K562 (cell line): ENCODE data around the gene NR0B1. TPM values are rescaled to one million over a fixed set of nuclear protein-coding genes. Genes with fewer than 3 reads are reported as not detected.

ENCODE experiments used
- ASH1L ChIP-seq: fragments of 450-650 bp; IDR thresholded peaks from 2 replicates; pipeline ENCODE4 v1.6.1; 2018; ENCODE audit warnings: borderline replicate concordance, mild to moderate bottlenecking, low read depth; ENCODE audit not compliant: partially characterized antibody
- BDP1 ChIP-seq: IDR thresholded peaks from 3 replicates; pipeline ENCODE4 v1.6.1; 2011; ENCODE audit not compliant: insufficient read length, insufficient read depth
- E2F8 ChIP-seq: fragments of 450-650 bp; IDR thresholded peaks from 2 replicates; pipeline ENCODE4 v1.7.1; 2018; ENCODE audit warnings: mild to moderate bottlenecking, low read depth; ENCODE audit not compliant: partially characterized antibody
- FOXK1 ChIP-seq: sonication (generic); formaldehyde crosslinking; IDR thresholded peaks from 2 replicates; pipeline ENCODE4 v1.8.0; 2022; ENCODE audit warnings: missing genetic modification reagents, mild to moderate bottlenecking, borderline replicate concordance
- GABPA ChIP-seq: fragments of 200-800 bp; sonication (Bioruptor generic); conservative IDR thresholded peaks from 2 replicates; pipeline ENCODE4 v1.6.1; 2016; ENCODE audit warnings: low read depth, missing genetic modification characterization, missing compliant biosample characterization
- LEF1 ChIP-seq: fragments of 450-650 bp; IDR thresholded peaks from 2 replicates; pipeline ENCODE4 v1.6.1; 2016; ENCODE audit warnings: mild to moderate bottlenecking
- MAFF ChIP-seq: IDR thresholded peaks from 2 replicates; pipeline ENCODE4 v1.6.1; 2012; ENCODE audit warnings: low read length, improper control_type of control experiment
- MEF2D ChIP-seq: conservative IDR thresholded peaks from 2 replicates; pipeline ENCODE4 v1.6.1; 2016; ENCODE audit warnings: low read depth, missing genetic modification characterization, missing compliant biosample characterization
- RB1 ChIP-seq: fragments of 450-650 bp; IDR thresholded peaks from 2 replicates; pipeline ENCODE4 v1.6.1; 2017; ENCODE audit warnings: low read depth, mild to moderate bottlenecking
- SMARCA4 ChIP-seq: fragments of 450-650 bp; IDR thresholded peaks from 2 replicates; pipeline ENCODE4 v1.6.1; 2016
- SREBF2 ChIP-seq: sonication (generic); formaldehyde crosslinking; IDR thresholded peaks from 2 replicates; pipeline ENCODE4 v1.4.0; 2020; ENCODE audit warnings: mild to moderate bottlenecking, missing genetic modification reagents
- TAF7 ChIP-seq: fragments of 450-650 bp; IDR thresholded peaks from 2 replicates; pipeline ENCODE4 v1.6.1; 2016; ENCODE audit warnings: missing genetic modification characterization, missing compliant biosample characterization
- TSHZ1 ChIP-seq: fragments of 250-450 bp; sonication (Bioruptor Pico); IDR thresholded peaks from 2 replicates; pipeline ENCODE4 v1.4.0; 2020; ENCODE audit warnings: mild to moderate bottlenecking, moderate library complexity
- ZBTB26 ChIP-seq: fragments of 450-650 bp; formaldehyde crosslinking; IDR thresholded peaks from 2 replicates; pipeline ENCODE4 v1.4.0; 2022; ENCODE audit warnings: missing genetic modification characterization
- polyA plus RNA-seq, 8 experiments: library from polyadenylated mRNA; depleted of rRNA in 4 of 8; stranded (reverse) in 5 of 8; unstranded in 3 of 8; fragments of >200 nt; fragmentation: Nextera tagmentation in 2 of 8; fragmentation: Illumina TruSeq in 1 of 8; extraction: Ambion mirVana in 2 of 8; extraction: Trizol in 1 of 8; gene quantifications; 2 replicates each; pipeline versions ENCODE4 v1.2.1 to v1.2.3, GENCODE V29; 2011 to 2014; ENCODE audit warnings: inconsistent platforms in 1 of 8, missing spikeins in 1 of 8
- total RNA-seq, 7 experiments: library from RNA; depleted of rRNA in 6 of 7; stranded (reverse); fragments of >200 nt in 6 of 7; fragmentation: Illumina TruSeq in 2 of 7; extraction: Trizol in 2 of 7; gene quantifications; 2 replicates each; pipeline versions ENCODE4 v1.2.1 to v1.2.3, GENCODE V29; 2011 to 2021; ENCODE audit warnings: low replicate concordance in 1 of 7
- TF ChIP-seq, protein P1 (sequence below): sonication (generic); formaldehyde crosslinking; IDR thresholded peaks from 2 replicates; pipeline ENCODE4 v1.8.0; 2022; ENCODE audit warnings: missing genetic modification reagents, mild to moderate bottlenecking, borderline replicate concordance
- TF ChIP-seq, protein P2 (sequence below), 2 experiments: fragments of 450-650 bp; conservative IDR thresholded peaks; 2 replicates each; pipeline ENCODE4 v1.6.1; 2017; ENCODE audit warnings: mild to moderate bottlenecking in 2 of 2, moderate library complexity in 2 of 2

NR0B1 gene
- total and polyA plus RNA-seq, 9 of the 15 experiments (the other 6 are each of a cell fraction or from before 2014, with no cell fraction given): not detected

- TF ChIP-seq, protein P1, sequence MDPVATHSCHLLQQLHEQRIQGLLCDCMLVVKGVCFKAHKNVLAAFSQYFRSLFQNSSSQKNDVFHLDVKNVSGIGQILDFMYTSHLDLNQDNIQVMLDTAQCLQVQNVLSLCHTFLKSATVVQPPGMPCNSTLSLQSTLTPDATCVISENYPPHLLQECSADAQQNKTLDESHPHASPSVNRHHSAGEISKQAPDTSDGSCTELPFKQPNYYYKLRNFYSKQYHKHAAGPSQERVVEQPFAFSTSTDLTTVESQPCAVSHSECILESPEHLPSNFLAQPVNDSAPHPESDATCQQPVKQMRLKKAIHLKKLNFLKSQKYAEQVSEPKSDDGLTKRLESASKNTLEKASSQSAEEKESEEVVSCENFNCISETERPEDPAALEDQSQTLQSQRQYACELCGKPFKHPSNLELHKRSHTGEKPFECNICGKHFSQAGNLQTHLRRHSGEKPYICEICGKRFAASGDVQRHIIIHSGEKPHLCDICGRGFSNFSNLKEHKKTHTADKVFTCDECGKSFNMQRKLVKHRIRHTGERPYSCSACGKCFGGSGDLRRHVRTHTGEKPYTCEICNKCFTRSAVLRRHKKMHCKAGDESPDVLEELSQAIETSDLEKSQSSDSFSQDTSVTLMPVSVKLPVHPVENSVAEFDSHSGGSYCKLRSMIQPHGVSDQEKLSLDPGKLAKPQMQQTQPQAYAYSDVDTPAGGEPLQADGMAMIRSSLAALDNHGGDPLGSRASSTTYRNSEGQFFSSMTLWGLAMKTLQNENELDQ: no peak
- TF ChIP-seq RB1 (no peak), SREBF2 (CRISPR knock-in tag) (no peak), E2F8 (no peak), MEF2D (tag) (peak; percentile 47), TAF7 (tag) (no peak), GABPA (tag) (no peak; the same call in 1 of the 2 replicates), LEF1 (peak; percentile 41; the same call in 1 of the 2 replicates), ASH1L (no peak), FOXK1 (CRISPR knock-in tag) (no peak), BDP1 (no peak), MAFF (peak; percentile 95), TSHZ1 (CRISPR knock-in tag) (no peak), ZBTB26 (CRISPR knock-in tag) (no peak), SMARCA4 (peak; percentile 92)
- TF ChIP-seq, protein P2, sequence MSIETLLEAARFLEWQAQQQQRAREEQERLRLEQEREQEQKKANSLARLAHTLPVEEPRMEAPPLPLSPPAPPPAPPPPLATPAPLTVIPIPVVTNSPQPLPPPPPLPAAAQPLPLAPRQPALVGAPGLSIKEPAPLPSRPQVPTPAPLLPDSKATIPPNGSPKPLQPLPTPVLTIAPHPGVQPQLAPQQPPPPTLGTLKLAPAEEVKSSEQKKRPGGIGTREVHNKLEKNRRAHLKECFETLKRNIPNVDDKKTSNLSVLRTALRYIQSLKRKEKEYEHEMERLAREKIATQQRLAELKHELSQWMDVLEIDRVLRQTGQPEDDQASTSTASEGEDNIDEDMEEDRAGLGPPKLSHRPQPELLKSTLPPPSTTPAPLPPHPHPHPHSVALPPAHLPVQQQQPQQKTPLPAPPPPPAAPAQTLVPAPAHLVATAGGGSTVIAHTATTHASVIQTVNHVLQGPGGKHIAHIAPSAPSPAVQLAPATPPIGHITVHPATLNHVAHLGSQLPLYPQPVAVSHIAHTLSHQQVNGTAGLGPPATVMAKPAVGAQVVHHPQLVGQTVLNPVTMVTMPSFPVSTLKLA (conservative IDR thresholded peaks at IDR 0.05): peak in 1 of 2 experiments; percentile 31; a peak in 1 of 4 replicates
These were observed 25.6 kb downstream of the NR0B1 start (continued) for GRCh38 chrX:30283456-30284200.
